Stimulated activated naive CD8-positive, alpha-beta T cell treated with anti-CD3 and anti-CD28 coated beads, Interleukin-15, amount 100 ng/mL, for 72 hours (primary cell): Measurements from ENCODE around the gene C2orf76.

Experiments used
- ATAC-seq: fragments of 150-1000 bp; cut with Tn5 transposase; 2 replicates; pipeline ENCODE4 v1.10.0; 2021; ENCODE audit warnings: mild to moderate bottlenecking, moderate library complexity
- DNase-seq, 2 donors: peaks; one replicate each; pipeline ENCODE4 v3.0.0; 2021 to 2022
- H3K27ac Mint-ChIP-seq, 2 donors: one replicate each; pipeline ENCODE4 v1.8.0; 2022; ENCODE audit warnings: mild to moderate bottlenecking in 2 of 2, mixed read lengths in 2 of 2, moderate library complexity in 2 of 2
- H3K27me3 Mint-ChIP-seq: one replicate; pipeline ENCODE4 v1.8.0; 2022; ENCODE audit warnings: mixed read lengths
- H3K4me1 Mint-ChIP-seq: one replicate; pipeline ENCODE4 v1.8.0; 2022; ENCODE audit warnings: mild to moderate bottlenecking, mixed read lengths
- H3K4me3 Mint-ChIP-seq, 2 donors: one replicate each; pipeline ENCODE4 v1.8.0; 2022; ENCODE audit warnings: mild to moderate bottlenecking in 2 of 2, mixed read lengths in 2 of 2, moderate library complexity in 1 of 2
- H3K9me3 Mint-ChIP-seq, 2 donors: one replicate each; pipeline ENCODE4 v1.8.0; 2022; ENCODE audit warnings: mixed read lengths in 2 of 2

Gene C2orf76

DNA sequence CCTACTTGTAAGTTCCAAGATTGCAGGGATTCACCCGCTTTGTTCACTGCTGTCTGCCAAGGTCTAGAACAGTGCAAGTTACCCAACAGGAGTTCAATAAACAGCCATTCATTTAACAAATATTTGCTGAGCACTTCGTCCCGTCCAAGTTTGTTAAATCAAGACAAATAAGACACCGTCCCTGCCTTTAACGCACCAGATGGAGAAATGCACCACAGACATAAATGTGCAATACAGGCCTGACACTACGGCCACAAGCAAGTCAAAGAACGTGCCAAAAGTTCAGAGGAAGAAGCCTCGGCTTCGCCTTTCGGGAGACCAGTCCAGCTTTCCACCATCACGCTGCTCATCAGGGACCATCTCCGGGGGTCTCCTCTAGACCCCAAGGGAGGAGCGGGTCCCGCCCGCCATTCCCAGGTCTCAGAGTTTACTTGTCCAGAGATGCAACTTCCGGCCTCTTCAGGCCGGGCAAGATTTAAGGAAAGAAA is 429 bp downstream of the C2orf76 start:
- peak overlapping the region; percentile 99 to 100 for H3K4me3 Mint-ChIP-seq
- ATAC-seq (peak; percentile 8), DNase-seq (peak in 1 of 2 donors; percentile 13)
- H3K27me3 Mint-ChIP-seq: no peaks in the 10 kb centered on the region
- H3K9me3 Mint-ChIP-seq: no peaks in the 10 kb centered on the region
- peak overlapping the region; percentile 99 to 100 for H3K27ac Mint-ChIP-seq
- H3K4me1 Mint-ChIP-seq: peaks cover 57% of the 10 kb centered on the region

DNA sequence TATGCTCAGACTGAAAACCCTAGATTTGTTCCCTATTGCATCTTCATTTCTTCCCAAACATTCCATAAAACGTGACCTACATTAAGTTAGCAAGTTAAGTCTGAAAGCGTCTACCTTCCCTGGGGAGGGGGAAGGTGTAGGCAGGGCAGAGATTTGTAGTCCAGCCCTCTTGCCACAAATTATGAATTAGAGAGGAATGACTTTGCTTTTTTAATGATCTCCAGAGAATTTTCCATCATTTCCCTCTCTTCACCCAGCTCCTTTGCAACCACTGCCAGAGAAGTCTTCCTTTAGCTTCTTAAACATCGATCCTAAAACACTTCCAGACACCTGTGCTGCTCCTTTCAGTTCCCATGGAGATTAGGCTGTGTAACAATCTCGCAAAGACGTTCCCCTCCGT is 1.2 kb downstream of the C2orf76 start:
- ATAC-seq: no peak
- H3K4me3 Mint-ChIP-seq: peak overlapping the region; percentile 99 to 100

DNA sequence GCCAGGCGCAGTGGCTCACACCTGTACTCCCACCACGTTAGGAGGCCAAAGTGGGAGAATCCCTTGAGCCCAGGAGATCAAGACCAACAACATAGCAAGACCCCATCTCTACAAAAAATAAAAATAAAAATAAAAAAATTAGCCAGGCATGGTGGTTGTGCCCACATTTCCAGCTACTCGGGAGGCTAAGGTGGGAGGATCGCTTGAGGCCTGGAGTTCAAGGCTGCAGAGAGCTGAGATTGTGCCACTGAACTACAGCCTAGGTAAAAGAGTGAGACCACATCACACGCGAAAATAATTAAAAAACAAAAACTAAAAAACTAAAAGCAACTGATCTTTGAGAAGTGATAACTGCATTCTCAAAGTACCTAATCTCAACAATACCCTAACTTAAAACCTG is 1.8 kb downstream of the C2orf76 start:
- no peaks in the 10 kb centered on the region for H3K27me3 Mint-ChIP-seq
- peaks cover 54% of the 10 kb centered on the region for H3K4me1 Mint-ChIP-seq
- ATAC-seq (no peak), DNase-seq (no peak)
- H3K4me3 Mint-ChIP-seq: peak overlapping the region; percentile 99 to 100
- H3K27ac Mint-ChIP-seq: peak overlapping the region in 1 of 2 donors; percentile 2
- H3K9me3 Mint-ChIP-seq: no peaks in the 10 kb centered on the region

More for the DNA sequence above, 1.2 kb downstream of the C2orf76 start:
- Mint-ChIP-seq H3K27ac (peak overlapping the region; percentile 21 to 100), H3K9me3 (no peaks in the 10 kb centered on the region), H3K4me1 (peaks cover 57% of the 10 kb centered on the region), H3K27me3 (no peaks in the 10 kb centered on the region)
- DNase-seq: no peak

DNA sequence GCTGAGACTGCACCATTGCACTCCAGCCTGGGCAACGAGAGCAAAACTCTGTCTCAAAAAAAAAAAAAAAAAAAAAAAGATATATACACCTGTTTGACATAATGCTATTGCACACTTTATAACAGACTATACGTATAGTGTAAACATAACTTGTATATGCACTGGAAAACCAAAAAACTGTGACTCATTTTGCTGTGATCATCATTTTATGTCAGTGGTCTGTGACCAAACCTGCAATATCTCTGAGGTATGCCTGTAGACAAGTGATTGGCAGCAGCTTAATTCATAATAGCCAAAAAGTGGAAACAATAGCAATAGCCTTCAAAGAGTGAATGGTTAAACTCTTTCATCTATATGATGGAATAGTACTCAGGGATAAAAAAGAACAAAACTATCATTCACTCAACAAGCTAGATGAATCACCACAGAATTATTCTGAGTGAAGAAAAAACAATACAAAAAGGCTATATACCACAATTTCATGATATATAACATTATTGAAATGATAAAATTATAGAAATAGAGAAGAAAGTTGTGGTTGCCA is 6.1 kb downstream of the C2orf76 start:
- Mint-ChIP-seq H3K27me3 (no peaks in the 10 kb centered on the region), H3K4me3 (no peak overlapping the region), H3K27ac (no peak overlapping the region), H3K9me3 (no peaks in the 10 kb centered on the region), H3K4me1 (peaks cover 52% of the 10 kb centered on the region)
- no peak for ATAC-seq
- no peak for DNase-seq

DNA sequence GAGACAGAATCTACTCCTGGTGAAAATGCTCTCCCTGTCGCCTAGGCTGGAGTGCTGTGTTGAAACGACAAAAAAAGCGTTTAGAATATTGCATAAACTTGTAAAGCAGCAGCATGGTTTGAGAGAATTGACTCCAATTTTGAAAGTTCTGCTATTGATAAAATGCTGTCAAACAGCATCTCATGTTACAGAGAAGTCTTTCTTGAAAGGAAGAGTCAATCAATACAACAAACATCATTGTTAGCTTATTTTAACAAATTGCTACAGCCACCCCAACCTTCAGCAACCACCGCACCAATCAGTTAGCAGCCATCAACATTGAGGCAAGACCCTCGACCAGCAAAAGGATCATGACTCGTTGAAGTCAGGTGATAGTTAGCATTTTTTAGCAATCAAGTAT is 6.9 kb downstream of the C2orf76 start:
- DNase-seq (no peak), ATAC-seq (no peak)
- Mint-ChIP-seq H3K9me3 (no peaks in the 10 kb centered on the region), H3K4me3 (no peak overlapping the region), H3K27me3 (no peaks in the 10 kb centered on the region), H3K4me1 (peaks cover 46% of the 10 kb centered on the region), H3K27ac (no peak overlapping the region)

DNA sequence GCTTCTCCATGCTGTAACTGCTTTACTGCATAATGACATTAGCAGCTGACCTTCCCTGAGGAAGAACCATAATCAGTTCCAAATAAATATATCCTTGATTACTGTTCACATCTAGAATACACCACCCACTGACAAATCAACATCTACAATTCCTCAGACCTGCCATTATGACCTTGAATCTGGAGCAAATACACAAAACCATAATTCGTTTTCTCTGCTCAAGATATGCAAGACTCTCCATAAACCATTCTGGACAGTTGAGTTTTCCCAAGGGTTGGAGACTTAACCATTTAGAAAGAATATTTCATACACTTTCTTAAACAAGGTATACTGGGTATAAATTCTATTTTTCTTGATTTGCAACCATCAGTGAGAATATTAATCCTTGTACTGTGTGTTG is 11.8 kb downstream of the C2orf76 start:
- Mint-ChIP-seq H3K4me1 (peaks cover 24% of the 10 kb centered on the region), H3K27me3 (no peaks in the 10 kb centered on the region), H3K4me3 (no peak overlapping the region), H3K27ac (no peak overlapping the region), H3K9me3 (no peaks in the 10 kb centered on the region)
- DNase-seq (no peak), ATAC-seq (no peak)

DNA sequence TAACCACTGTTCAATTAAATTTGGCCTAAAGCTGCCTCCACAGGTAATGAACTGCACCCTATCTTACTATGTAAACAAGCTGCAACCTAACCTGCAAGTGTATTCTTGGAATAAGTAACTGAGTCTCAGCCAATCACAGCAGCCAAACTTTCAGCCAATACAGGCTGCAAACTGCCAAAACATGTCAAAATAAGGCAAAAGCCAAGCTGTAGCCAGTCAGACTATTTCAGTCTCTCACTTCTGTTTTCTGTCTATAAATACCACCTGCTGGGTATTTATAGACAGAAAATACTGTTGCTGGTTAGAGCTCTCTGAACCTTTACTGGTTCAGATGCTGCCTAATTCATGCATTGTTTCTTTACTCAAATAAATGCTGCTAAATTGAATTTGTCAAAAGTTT is 14.3 kb downstream of the C2orf76 start:
- H3K4me3 Mint-ChIP-seq: no peak overlapping the region
- peaks cover 20% of the 10 kb centered on the region for H3K4me1 Mint-ChIP-seq
- no peak overlapping the region for H3K27ac Mint-ChIP-seq
- H3K27me3 Mint-ChIP-seq: no peaks in the 10 kb centered on the region
- DNase-seq (no peak), ATAC-seq (peak; percentile 40)
- H3K9me3 Mint-ChIP-seq: no peaks in the 10 kb centered on the region

DNA sequence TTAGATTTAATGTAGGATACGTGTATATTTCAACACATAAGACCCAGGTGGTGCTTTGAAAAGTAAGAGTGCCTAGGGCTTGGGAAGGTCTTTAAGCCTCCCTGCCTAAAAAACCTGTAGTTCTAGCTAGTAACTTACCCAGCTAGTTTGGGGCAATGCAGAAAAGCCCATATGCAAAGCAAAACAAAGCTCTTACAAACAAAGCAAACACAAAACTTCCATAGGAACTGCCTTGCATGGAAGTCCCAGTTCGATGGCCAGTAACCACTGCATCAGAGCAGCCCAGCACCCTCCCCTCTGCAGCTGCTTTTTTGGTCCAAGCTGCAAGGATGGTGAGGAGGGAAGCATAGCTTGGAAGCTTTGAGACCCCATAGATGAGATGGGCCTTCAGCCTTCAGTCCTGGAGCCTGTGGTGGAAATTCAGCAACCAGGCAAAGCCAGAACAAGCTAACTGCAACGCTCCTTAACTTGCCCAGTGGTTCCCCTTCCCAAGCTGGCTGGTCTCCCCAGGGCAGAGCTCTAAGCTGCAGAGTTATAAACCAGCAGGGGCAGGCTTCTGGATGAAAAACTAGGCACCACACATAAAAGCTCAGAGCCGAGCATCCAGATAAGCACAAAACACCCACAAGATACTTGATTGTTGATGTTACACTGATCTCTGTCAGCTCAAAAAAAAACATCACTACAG is 16.2 kb downstream of the C2orf76 start:
- H3K27ac Mint-ChIP-seq: no peak overlapping the region
- H3K9me3 Mint-ChIP-seq: no peaks in the 10 kb centered on the region
- ATAC-seq: no peak
- no peak overlapping the region for H3K4me3 Mint-ChIP-seq
- DNase-seq: no peak
- H3K27me3 Mint-ChIP-seq: no peaks in the 10 kb centered on the region
- peaks cover 1% of the 10 kb centered on the region for H3K4me1 Mint-ChIP-seq

DNA sequence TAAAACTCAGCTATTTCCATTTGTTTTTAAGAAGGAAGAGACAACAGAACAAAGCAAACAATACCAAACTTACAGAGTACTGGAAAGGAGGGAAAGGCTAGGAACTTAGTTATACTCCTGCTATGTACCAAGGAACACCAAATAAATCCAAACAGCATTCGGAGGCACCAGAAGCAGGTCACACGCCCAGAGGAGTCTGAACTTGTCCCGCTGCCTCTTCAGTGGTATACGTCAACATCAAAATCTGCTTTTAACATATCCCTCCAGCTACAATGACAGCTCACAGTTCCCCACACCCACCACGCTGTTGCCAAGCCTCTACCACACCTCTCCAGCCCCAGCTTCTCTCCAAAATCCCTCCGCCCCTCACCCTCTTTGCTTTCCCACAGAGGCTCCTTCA is 17.3 kb downstream of the C2orf76 start:
- ATAC-seq (no peak), DNase-seq (no peak)
- Mint-ChIP-seq H3K4me3 (no peak overlapping the region), H3K9me3 (no peaks in the 10 kb centered on the region), H3K4me1 (no peaks in the 10 kb centered on the region), H3K27ac (no peak overlapping the region), H3K27me3 (no peaks in the 10 kb centered on the region)

DNA sequence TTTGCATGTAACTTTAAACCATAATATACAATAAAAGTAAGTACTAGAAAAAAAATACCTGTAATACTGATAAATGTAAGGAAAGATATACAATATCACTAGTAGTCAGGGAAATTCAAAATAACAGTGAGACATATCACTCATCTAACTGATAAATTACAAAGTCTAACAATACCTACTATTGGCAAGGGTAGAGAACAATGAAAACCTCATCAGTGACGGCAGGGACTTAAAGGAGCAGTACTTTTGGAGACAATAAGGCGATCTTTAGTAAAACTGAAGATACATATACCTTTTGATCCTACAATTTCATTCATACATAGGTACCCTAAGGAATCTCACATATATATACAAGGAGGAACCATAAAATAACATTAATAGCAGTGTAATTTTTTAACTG is 24.9 kb downstream of the C2orf76 start:
- H3K27ac Mint-ChIP-seq: no peak overlapping the region

DNA sequence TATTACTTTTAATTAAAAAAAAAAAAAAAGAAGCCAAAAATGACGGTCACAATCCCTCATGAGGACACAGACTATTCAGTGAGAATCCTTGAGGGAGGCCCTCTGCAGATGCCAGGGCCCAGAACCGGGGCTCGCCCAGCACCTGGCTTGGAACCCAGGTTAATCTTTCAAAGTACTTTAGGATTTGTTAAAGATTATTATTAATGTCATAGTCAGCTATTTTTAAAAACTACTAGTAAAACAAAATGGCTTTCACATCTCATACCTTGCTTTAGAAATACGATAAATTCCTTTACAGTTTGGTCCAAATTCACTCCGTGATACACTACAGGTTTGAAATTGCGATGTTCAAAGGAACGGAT is 27.1 kb downstream of the C2orf76 start:
- no peak overlapping the region for H3K27ac Mint-ChIP-seq

More for the DNA sequence above, 24.9 kb downstream of the C2orf76 start:
- Mint-ChIP-seq H3K4me3 (no peak overlapping the region), H3K27me3 (no peaks in the 10 kb centered on the region), H3K4me1 (peaks cover 23% of the 10 kb centered on the region), H3K9me3 (no peaks in the 10 kb centered on the region)
- ATAC-seq (no peak), DNase-seq (no peak)

DNA sequence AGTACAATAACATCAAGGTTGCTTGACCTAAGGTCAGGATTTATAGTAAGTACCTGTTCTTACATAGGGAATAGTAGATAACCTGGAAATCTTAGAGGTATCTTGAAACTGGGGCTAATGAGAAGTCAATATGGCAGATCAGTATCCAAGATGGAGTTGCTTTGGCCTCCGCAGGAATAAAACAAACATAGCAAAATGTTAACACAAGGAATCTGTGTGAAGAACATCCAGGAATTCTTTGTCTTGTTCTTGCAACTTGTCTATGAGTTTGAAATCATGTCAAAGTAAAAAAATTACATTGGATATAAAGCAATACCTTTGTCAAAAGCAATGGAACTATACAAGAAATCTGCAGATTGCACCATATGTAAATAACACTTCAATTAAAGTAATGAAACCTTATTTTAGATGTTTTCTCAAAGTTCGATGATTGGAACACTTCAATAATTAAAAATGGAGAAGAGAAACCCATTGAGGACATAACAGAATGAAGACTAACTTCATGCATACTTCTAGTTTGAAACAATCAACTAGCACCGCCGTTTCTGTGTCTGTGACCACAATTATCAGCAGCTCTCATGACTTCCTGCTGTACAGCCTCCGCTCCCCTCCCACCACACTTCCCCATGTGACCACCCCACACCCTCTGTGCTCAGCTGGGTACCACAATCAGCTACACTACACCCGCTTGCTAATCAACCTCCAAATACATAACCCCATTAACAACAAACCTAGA is 27.6 kb downstream of the C2orf76 start:
- Mint-ChIP-seq H3K4me1 (peaks cover 23% of the 10 kb centered on the region), H3K4me3 (peak overlapping the region; percentile 30 to 73), H3K27ac (peak overlapping the region; percentile 63 to 74), H3K9me3 (no peaks in the 10 kb centered on the region), H3K27me3 (no peaks in the 10 kb centered on the region)
- DNase-seq (peak; percentile 14 to 34), ATAC-seq (peak; percentile 98)

More for the DNA sequence above, 27.1 kb downstream of the C2orf76 start:
- Mint-ChIP-seq H3K27me3 (no peaks in the 10 kb centered on the region), H3K4me3 (no peak overlapping the region), H3K9me3 (no peaks in the 10 kb centered on the region), H3K4me1 (peaks cover 23% of the 10 kb centered on the region)
- DNase-seq: no peak
- ATAC-seq: no peak

DNA sequence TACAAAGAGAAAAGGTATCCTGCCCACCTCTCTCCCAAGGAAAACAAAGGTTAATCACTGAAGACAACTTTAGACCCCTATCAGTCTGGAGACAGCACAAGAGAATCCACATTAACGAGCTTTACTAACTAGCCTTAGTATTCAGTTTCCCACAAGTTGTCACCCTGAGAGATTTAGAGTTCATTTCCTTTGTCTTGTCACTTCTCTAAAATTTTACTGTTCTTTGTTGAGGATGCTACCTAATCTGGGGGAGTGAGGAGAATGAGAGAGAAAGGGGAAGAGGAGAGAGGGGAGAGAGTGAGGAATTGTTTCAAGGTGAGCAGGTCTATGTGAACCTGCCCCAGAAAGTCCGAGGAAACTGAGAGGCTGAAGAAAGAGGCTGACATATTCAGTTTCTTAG is 28.4 kb downstream of the C2orf76 start:
- no peak for DNase-seq
- no peaks in the 10 kb centered on the region for H3K9me3 Mint-ChIP-seq
- no peaks in the 10 kb centered on the region for H3K27me3 Mint-ChIP-seq
- H3K4me1 Mint-ChIP-seq: peaks cover 23% of the 10 kb centered on the region
- H3K27ac Mint-ChIP-seq: peak overlapping the region; percentile 16 to 73
- no peak for ATAC-seq
- no peak overlapping the region for H3K4me3 Mint-ChIP-seq

DNA sequence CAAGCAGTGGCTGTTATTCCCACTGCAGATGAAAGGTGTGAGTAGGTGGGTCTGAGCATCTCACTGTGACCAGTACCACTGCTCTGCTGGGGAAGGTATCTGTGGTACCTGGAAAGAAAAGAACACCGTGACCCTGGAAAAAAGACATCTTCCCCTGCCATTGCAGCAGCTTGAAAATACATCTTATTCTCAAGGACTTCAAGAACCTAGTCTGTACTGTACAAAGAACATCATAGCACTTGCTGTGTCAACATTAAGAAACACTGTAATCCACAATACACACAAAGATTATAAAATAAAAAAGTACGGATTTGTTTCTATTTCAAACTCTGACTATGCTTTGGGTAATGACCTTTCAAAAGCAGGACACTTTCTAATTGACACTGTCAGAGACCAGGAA is 28.9 kb downstream of the C2orf76 start:
- H3K27me3 Mint-ChIP-seq: no peaks in the 10 kb centered on the region
- ATAC-seq: no peak
- DNase-seq: no peak
- no peaks in the 10 kb centered on the region for H3K9me3 Mint-ChIP-seq
- no peak overlapping the region for H3K4me3 Mint-ChIP-seq
- peak overlapping the region in 1 of 2 donors; percentile 16 for H3K27ac Mint-ChIP-seq
- peaks cover 23% of the 10 kb centered on the region for H3K4me1 Mint-ChIP-seq

DNA sequence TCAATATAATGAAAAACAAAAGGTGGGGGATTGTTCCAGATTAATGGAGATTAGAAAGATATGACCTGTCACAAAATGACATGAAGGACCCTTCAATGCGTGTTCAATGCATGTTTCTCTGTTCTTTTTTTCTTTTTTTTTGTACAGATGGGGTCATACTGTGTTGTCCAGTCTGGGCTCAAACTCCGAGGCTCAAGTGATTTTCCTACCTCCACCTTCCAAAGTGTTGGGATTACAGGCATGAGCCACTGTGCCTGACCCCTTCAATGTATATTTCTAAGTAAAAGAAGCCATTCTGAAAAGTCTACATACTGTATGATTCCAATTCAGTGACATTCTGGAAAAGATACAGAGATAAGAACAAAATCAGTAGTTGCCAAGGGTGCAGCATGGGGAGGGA is 32.8 kb downstream of the C2orf76 start:
- peaks cover 9% of the 10 kb centered on the region for H3K4me1 Mint-ChIP-seq

DNA sequence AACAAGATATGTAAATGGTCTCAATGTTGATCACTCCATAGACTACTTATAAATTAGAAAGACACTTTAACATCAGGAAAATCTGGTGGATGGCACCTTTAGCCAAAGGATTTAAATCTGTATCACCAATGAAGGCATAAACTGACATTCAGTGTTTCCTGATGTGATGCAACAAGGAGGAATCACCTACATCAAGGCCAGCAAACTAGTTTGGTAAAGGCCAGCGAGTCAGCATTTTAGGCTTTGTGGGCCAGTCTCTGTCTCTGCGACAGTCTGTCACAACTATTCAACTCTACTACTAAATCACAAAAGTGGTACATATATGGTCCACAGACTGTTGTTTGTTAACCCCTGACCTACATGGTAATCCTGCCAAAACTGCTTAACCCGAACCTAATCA is 33.3 kb downstream of the C2orf76 start:
- Mint-ChIP-seq H3K27ac (no peak overlapping the region), H3K4me1 (peaks cover 5% of the 10 kb centered on the region), H3K27me3 (no peaks in the 10 kb centered on the region), H3K4me3 (no peak overlapping the region), H3K9me3 (no peaks in the 10 kb centered on the region)
- DNase-seq: no peak
- ATAC-seq: no peak

More for the DNA sequence above, 32.8 kb downstream of the C2orf76 start:
- DNase-seq (no peak), ATAC-seq (no peak)
- H3K27me3 Mint-ChIP-seq: no peaks in the 10 kb centered on the region
- H3K9me3 Mint-ChIP-seq: no peaks in the 10 kb centered on the region
- H3K4me3 Mint-ChIP-seq: no peak overlapping the region
- H3K27ac Mint-ChIP-seq: no peak overlapping the region
